Activated T-helper 1 cell treated with anti-CD3 and anti-CD28 coated beads, Interleukin-12 subunit alpha, Interleukin-12 subunit beta, Interleukin-2, Interleukin-4 antibody, amounts not matched to agents 30 ng/mL and 10 ng/mL and 1 ng/mL, durations not matched to agents 14 hours and 24 hours and 36 hours (primary cell): ENCODE results near the gene CLEC18A. TPM values are rescaled to one million over a fixed set of nuclear protein-coding genes. Genes with fewer than 3 reads are reported as not detected.

ENCODE experiments used
- DNase-seq: peaks from one replicate; pipeline ENCODE4 v3.0.0; 2021; ENCODE audit warnings: low spot score
- H3K27ac Mint-ChIP-seq: one replicate; pipeline ENCODE4 v1.8.0; 2021; ENCODE audit warnings: mild to moderate bottlenecking, mixed read lengths
- H3K27me3 Mint-ChIP-seq: one replicate; pipeline ENCODE4 v1.8.0; 2022; ENCODE audit warnings: mild to moderate bottlenecking, moderate library complexity, mixed read lengths; ENCODE audit not compliant: insufficient read depth
- H3K36me3 Mint-ChIP-seq: one replicate; pipeline ENCODE4 v1.8.0; 2021; ENCODE audit warnings: low read depth, mixed read lengths
- H3K4me1 Mint-ChIP-seq: one replicate; pipeline ENCODE4 v1.8.0; 2021; ENCODE audit warnings: low read depth, mixed read lengths
- H3K4me3 Mint-ChIP-seq: one replicate; pipeline ENCODE4 v1.8.0; 2021; ENCODE audit warnings: mild to moderate bottlenecking, moderate library complexity, mixed read lengths
- H3K9me3 Mint-ChIP-seq: one replicate; pipeline ENCODE4 v1.8.0; 2021; ENCODE audit warnings: mixed read lengths
- intact Hi-C: fragments of 100-400 bp; cut with micrococcal nuclease; formaldehyde crosslinking; loops from one replicate; pipeline ENCODE4 v1.15.1; 2024
- total RNA-seq: library from RNA; stranded (reverse); gene quantifications from 2 replicates; pipeline ENCODE4 v1.2.3, GENCODE V29; 2022

Gene CLEC18A
- total RNA-seq, 1 donor from 2014 or later, result 0.67 TPM

DNA sequence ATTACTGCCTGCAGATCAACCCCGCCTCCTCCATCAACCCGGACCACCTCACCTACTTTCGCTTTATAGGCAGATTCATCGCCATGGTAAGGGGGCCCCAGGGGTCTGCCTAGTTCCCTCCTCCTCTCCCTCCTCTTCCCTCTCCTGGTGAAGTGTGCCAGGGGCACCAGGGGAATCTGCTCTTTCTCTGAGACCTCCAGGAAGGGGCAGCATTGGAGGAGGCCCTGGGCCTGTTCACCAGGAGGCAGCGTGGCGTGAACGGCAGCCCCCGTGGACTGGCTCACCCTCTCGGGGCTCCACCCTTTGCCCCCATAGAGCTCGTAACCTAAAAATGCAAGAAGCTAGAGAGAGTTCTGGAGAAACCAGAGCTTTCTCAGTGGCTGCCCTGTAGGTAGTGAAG lies 17.1 kb upstream of the CLEC18A start:
- H3K4me3 Mint-ChIP-seq, result no peak overlapping the region
- no peaks in the 10 kb centered on the region for H3K4me1 Mint-ChIP-seq
- H3K9me3 Mint-ChIP-seq, result no peaks in the 10 kb centered on the region
- peaks cover 23% of the 10 kb centered on the region for H3K36me3 Mint-ChIP-seq
- no peak overlapping the region for H3K27ac Mint-ChIP-seq
- no peaks in the 10 kb centered on the region for H3K27me3 Mint-ChIP-seq
- DNase-seq, result no peak
- intact Hi-C loops, result no loop called here

DNA sequence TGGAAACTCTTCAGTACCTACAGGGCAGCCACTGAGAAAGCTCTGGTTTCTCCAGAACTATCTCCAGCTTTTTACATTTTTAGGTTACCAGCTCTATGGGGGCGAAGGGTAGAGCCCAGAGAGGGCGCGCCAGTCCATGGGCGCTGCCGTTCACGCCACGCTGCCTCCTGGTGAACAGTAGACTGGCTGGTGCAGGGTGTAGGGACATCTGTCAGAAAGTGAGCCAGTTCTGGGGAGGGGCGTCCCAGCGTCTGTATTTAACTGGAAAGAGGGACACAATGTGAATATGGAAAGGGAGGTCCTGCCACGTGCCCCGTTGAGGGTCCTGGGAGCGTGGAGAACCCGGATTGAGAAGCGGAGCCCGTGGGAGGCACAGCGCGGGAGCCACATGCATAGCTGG lies 16.4 kb upstream of the CLEC18A start:
- no peak overlapping the region for H3K4me3 Mint-ChIP-seq

DNA sequence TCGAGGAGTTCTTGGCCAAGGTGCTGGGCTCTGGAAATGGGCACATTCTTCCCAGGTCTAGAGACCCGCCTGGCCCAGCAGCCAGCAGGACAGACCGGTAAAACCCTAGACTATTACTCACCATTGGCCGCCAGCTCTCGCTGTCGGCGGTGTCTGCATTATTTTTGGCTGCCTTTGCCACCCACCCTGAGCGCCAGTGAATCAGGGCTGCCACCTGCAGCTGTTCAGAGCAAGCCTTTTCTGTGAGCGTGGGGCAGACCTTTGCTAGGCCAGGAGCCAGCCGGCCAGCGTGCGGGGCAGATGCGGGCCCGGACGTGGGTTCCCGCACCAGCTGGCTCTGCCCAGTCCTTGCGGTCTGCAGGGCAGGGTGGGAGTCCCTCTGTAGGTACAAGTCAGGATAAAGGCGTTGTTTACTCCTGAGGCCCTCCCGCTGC lies 15.8 kb upstream of the CLEC18A start:
- H3K27me3 Mint-ChIP-seq, result no peaks in the 10 kb centered on the region
- no peaks in the 10 kb centered on the region for H3K4me1 Mint-ChIP-seq
- H3K36me3 Mint-ChIP-seq, result peaks cover 19% of the 10 kb centered on the region
- H3K27ac Mint-ChIP-seq, result no peak overlapping the region
- no peaks in the 10 kb centered on the region for H3K9me3 Mint-ChIP-seq
- DNase-seq, result no peak
- intact Hi-C loops, result no loop called here
- H3K4me3 Mint-ChIP-seq, result no peak overlapping the region

More for the DNA sequence above, 16.4 kb upstream of the CLEC18A start:
- no peak for DNase-seq
- Mint-ChIP-seq H3K36me3 (peaks cover 23% of the 10 kb centered on the region), H3K27ac (no peak overlapping the region), H3K4me1 (no peaks in the 10 kb centered on the region), H3K9me3 (no peaks in the 10 kb centered on the region), H3K27me3 (no peaks in the 10 kb centered on the region)
- intact Hi-C loops, result no loop called here

DNA sequence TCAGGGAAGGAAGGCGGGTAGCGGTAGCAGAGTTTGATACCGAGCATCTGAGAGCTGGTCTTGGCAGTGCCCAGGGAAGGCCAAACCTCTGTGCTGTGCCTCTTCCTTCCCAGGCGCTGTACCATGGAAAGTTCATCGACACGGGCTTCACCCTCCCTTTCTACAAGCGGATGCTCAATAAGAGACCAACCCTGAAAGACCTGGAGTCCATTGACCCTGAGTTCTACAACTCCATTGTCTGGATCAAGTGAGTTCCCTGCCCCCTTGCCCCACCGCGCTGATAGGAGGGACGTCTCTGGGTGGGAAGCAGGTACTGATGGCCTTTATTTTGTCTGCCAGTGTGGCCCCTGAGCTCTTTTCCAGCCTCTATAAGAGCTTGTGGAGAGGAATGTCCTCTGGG lies 15.4 kb upstream of the CLEC18A start:
- intact Hi-C loops, result no loop called here
- Mint-ChIP-seq H3K27ac (no peak overlapping the region), H3K9me3 (no peaks in the 10 kb centered on the region), H3K4me1 (no peaks in the 10 kb centered on the region), H3K27me3 (no peaks in the 10 kb centered on the region), H3K4me3 (no peak overlapping the region), H3K36me3 (peaks cover 18% of the 10 kb centered on the region)
- DNase-seq, result no peak

DNA sequence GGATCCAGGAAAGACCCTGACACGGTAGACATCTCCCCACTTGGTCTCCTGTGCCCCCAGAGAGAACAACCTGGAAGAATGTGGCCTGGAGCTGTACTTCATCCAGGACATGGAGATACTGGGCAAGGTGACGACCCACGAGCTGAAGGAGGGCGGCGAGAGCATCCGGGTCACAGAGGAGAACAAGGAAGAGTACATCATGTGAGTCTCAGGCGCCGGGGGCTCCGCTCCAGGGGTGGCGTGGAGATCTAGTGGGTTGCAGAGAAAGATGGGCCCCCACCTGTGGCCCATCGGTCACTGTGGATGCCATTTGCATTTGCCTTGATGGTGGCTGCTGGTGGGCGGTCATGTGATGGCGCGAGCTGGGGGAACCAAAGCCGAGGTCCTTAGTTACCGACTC lies 14.9 kb upstream of the CLEC18A start:
- no peak overlapping the region for H3K4me3 Mint-ChIP-seq
- no peak for DNase-seq
- no peak overlapping the region for H3K27ac Mint-ChIP-seq
- intact Hi-C loops, result no loop called here
- no peaks in the 10 kb centered on the region for H3K9me3 Mint-ChIP-seq
- peaks cover 15% of the 10 kb centered on the region for H3K36me3 Mint-ChIP-seq
- H3K4me1 Mint-ChIP-seq, result no peaks in the 10 kb centered on the region
- no peaks in the 10 kb centered on the region for H3K27me3 Mint-ChIP-seq

DNA sequence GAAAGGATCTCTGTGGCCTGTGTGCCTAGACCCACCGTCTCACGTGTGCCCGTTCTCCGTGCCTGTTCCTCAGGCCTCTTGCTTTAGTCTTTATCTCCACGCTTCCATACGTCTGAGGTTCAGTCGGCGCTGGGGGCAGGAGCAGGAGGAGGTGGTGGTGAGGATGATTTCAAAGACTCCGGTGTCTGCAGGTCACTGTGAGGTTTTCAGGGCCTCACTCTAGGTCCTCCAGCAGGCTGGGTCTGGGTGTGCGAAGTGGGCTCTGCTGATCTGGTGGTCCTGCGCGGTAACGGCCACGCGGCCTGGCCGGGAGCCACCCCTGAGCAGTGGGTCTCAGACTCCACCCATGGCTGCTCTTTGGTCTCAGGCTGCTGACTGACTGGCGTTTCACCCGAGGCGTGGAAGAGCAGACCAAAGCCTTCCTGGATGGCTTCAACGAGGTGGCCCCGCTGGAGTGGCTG lies 14.4 kb upstream of the CLEC18A start:
- intact Hi-C loops, result no loop called here
- Mint-ChIP-seq H3K36me3 (peaks cover 14% of the 10 kb centered on the region), H3K4me1 (no peaks in the 10 kb centered on the region)

DNA sequence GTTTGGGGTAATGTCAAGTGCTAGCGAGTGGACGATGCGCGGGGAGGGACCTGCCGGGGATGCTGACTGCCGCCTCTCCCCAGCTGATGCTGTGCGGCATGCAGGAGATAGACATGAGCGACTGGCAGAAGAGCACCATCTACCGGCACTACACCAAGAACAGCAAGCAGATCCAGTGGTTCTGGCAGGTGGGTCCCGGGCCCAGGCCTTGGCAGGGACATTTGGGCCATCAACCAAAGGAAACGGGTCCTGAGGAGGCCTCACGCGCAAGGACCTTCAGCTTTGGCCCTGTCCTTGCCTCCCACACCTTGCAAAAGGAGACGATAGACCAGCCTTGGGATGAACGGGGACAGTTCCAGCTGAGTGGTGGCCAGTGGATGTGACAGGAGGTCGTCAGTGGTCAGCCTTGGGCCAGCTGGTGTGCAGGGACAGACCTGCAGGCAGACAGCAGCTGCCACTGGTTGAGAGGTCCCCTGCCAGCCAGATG lies 13.6 kb upstream of the CLEC18A start:
- intact Hi-C loops, result no loop called here

More for the DNA sequence above, 14.4 kb upstream of the CLEC18A start:
- Mint-ChIP-seq H3K9me3 (no peaks in the 10 kb centered on the region), H3K27me3 (no peaks in the 10 kb centered on the region), H3K27ac (no peak overlapping the region), H3K4me3 (no peak overlapping the region)
- no peak for DNase-seq

DNA sequence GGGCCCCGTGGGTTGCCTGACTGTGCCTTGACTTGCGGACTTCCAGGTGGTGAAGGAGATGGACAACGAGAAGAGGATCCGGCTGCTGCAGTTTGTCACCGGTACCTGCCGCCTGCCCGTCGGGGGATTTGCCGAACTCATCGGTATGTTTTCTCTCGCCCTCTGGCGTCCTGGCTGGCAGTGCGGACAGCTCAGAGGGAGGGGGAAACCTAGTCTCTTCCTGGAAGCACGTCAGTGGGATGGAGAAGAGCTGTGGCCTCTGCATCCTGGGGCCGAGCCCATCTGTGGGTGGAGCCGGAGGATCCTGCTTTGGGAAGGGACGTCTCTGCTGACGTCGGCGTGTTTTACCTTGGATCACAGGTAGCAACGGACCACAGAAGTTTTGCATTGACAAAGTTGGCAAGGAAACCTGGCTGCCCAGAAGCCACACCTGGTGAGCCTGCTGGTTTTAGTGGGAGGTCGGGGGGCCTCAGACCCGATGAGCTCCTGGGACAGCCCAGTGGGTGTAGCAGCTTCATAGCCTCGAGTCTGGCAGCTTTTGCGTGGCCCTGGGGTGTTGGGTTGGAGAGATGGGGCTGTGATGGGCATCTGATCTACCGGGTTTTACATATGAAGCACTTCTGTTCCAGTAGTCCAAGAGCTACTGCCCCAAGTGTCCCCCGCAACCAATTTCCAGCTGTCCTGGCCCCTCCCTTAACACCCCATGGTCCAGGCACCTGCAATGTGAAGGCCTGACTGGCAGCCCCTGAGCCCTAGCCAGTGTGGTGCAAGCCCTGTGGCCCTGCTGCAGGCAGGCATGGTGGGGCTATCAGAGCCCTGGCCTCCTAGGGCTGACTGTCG lies 11.9 kb upstream of the CLEC18A start:
- Mint-ChIP-seq H3K36me3 (peaks cover 6% of the 10 kb centered on the region), H3K4me1 (no peaks in the 10 kb centered on the region), H3K4me3 (no peak overlapping the region), H3K9me3 (no peaks in the 10 kb centered on the region), H3K27ac (no peak overlapping the region), H3K27me3 (no peaks in the 10 kb centered on the region)
- intact Hi-C loops, result no loop called here
- DNase-seq, result no peak

More for the DNA sequence above, 13.6 kb upstream of the CLEC18A start:
- no peak overlapping the region for H3K4me3 Mint-ChIP-seq
- peaks cover 11% of the 10 kb centered on the region for H3K36me3 Mint-ChIP-seq
- H3K27me3 Mint-ChIP-seq, result no peaks in the 10 kb centered on the region
- DNase-seq, result no peak
- no peak overlapping the region for H3K27ac Mint-ChIP-seq
- no peaks in the 10 kb centered on the region for H3K4me1 Mint-ChIP-seq
- no peaks in the 10 kb centered on the region for H3K9me3 Mint-ChIP-seq

DNA sequence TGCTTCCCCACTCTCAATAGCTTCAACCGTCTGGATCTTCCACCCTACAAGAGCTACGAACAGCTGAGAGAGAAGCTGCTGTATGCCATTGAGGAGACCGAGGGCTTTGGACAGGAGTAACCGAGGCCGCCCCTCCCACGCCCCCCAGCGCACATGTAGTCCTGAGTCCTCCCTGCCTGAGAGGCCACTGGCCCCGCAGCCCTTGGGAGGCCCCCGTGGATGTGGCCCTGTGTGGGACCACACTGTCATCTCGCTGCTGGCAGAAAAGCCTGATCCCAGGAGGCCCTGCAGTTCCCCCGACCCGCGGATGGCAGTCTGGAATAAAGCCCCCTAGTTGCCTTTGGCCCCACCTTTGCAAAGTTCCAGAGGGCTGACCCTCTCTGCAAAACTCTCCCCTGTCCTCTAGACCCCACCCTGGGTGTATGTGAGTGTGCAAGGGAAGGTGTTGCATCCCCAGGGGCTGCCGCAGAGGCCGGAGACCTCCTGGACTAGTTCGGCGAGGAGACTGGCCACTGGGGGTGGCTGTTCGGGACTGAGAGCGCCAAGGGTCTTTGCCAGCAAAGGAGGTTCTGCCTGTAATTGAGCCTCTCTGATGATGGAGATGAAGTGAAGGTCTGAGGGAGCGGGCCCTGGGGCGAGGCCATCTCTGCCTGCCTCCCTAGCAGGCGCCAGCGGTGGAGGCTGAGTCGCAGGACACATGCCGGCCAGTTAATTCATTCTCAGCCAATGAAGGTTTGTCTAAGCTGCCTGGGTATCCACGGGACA lies 11.1 kb upstream of the CLEC18A start:
- intact Hi-C loops, result no loop called here

DNA sequence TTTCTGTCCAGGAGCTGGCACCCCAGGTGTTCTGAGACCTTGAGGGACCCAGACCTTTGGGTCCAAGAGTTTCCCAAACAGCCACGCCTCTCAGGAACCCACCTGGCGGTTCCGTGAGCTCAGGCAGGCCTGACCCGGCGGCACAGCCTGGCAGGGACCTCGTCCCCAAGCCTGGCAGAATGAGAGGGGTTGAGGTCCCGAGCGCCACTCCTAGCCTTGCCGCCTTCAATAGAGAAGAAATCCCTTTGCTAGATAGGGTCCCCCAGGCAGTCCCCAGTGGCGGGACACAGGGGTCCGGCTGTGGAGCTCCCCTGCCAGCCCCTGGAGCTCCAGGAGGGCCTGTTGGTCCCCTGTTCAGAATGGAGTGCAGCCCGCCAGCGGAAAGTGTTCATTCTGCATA lies 10.5 kb upstream of the CLEC18A start:
- no peaks in the 10 kb centered on the region for H3K27me3 Mint-ChIP-seq

More for the DNA sequence above, 11.1 kb upstream of the CLEC18A start:
- H3K4me3 Mint-ChIP-seq, result no peak overlapping the region
- no peak for DNase-seq
- H3K27ac Mint-ChIP-seq, result no peak overlapping the region
- H3K4me1 Mint-ChIP-seq, result no peaks in the 10 kb centered on the region
- H3K9me3 Mint-ChIP-seq, result no peaks in the 10 kb centered on the region
- no peaks in the 10 kb centered on the region for H3K27me3 Mint-ChIP-seq
- peaks cover 6% of the 10 kb centered on the region for H3K36me3 Mint-ChIP-seq

DNA sequence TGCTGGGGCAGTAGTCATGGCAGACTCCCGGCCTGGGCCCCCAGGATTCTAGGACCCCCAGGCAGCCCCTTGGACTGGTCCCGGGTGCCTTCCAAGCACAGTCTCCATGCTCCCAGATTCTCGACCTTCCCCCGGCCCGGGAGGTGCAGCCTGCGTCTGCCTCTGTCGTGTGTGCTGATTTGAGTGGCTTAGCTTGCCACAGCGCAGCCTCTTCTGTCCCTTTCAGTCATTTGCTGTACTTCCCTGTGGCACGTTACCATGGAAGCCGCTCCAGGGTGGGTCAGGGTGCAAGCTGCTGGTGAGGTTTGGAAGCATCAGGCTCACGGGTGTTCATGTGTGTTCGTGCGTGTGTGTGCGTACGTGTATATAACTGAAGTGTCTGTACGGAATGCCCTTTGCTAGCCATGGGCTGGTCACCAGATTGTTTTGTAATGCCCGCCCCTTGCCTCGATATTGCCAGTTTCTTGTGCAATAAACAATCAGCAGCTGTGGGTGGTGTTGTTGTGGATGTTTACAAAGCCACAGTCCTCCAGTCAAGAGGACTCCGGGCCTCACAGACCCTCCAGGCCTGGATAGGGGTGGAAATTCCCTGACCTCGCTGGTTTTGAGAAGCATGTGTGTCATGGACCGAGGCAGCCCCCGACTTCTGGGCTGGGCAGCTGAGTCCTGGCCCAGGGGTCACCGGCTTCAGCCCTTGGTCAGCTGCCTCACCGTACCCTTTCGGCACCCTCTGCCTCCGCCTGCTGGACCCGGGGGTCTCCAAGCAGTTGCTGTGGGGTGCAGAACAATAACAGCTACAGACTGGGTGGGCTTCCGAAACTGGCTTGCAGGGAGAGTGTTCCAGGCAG lies 9.7 kb upstream of the CLEC18A start:
- Mint-ChIP-seq H3K9me3 (no peaks in the 10 kb centered on the region), H3K4me3 (no peak overlapping the region), H3K27me3 (no peaks in the 10 kb centered on the region), H3K27ac (no peak overlapping the region), H3K36me3 (peaks cover 2% of the 10 kb centered on the region), H3K4me1 (no peaks in the 10 kb centered on the region)
- no peak for DNase-seq
- intact Hi-C loops, result no loop called here

More for the DNA sequence above, 10.5 kb upstream of the CLEC18A start:
- Mint-ChIP-seq H3K27ac (no peak overlapping the region), H3K9me3 (no peaks in the 10 kb centered on the region), H3K4me3 (no peak overlapping the region), H3K36me3 (peaks cover 6% of the 10 kb centered on the region), H3K4me1 (no peaks in the 10 kb centered on the region)
- intact Hi-C loops, result no loop called here
- no peak for DNase-seq

DNA sequence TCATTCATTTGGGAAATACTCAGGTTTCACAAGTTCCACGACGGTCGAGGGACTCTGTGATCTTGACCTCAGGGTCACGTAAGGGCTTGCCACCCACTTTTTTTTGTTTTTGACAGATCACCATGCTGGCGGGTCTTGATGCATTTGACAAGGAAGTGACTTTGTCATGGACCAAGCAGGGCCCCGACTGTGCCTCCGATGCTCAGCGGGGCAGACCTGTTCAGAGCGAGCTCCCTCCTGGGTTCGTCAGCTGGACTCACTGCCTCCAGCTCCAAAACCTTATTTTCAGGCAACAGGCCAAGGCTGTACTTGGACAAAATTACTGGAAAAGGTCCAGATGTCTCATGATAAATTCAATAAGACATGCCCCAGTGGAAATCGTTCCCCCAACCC lies 9.0 kb upstream of the CLEC18A start:
- Mint-ChIP-seq H3K9me3 (no peaks in the 10 kb centered on the region), H3K4me1 (no peaks in the 10 kb centered on the region), H3K4me3 (no peak overlapping the region), H3K27ac (no peak overlapping the region), H3K36me3 (peaks cover 2% of the 10 kb centered on the region), H3K27me3 (no peaks in the 10 kb centered on the region)
- DNase-seq, result no peak
- intact Hi-C loops, result no loop called here
